Stimulated activated CD4-positive, alpha-beta T cell treated with anti-CD3 and anti-CD28 coated beads, Interleukin-1b, Interleukin-23, amount 100 ng/mL, for 1 hour (primary cell): ENCODE measurements around the gene C11orf68.

Experiments
- DNase-seq, 2 donors: peaks; one replicate each; pipeline ENCODE4 v3.0.0-alpha.2; 2020; ENCODE audit warnings: low read depth in 2 of 2

The C11orf68 gene

GRCh38 chr11:65944767-65945166 lies 25.9 kb upstream of the C11orf68 start:
- no peak for DNase-seq

- DNase-seq = no peak
Measured at GRCh38 chr11:65944191-65944590, 25.3 kb upstream of the C11orf68 start.

- no peak for DNase-seq
Measured at GRCh38 chr11:65942531-65942930, 23.7 kb upstream of the C11orf68 start.

- no peak for DNase-seq
Measured at GRCh38 chr11:65941720-65942310, 23.0 kb upstream of the C11orf68 start.

GRCh38 chr11:65937766-65938165 lies 18.9 kb upstream of the C11orf68 start:
- DNase-seq = no peak

GRCh38 chr11:65934014-65934413 lies 15.2 kb upstream of the C11orf68 start:
- no peak for DNase-seq

GRCh38 chr11:65932558-65932919 lies 13.7 kb upstream of the C11orf68 start:
- no peak for DNase-seq

- DNase-seq = no peak
Measured at GRCh38 chr11:65931773-65932557, 13.1 kb upstream of the C11orf68 start.

GRCh38 chr11:65928667-65929066 lies 9.8 kb upstream of the C11orf68 start:
- no peak for DNase-seq

GRCh38 chr11:65927904-65928397 lies 9.1 kb upstream of the C11orf68 start:
- peak; percentile 46 to 51 for DNase-seq

GRCh38 chr11:65925397-65925796 lies 6.5 kb upstream of the C11orf68 start:
- no peak for DNase-seq

GRCh38 chr11:65922565-65922964 lies 3.7 kb upstream of the C11orf68 start:
- DNase-seq = no peak

GRCh38 chr11:65921876-65922275 lies 3.0 kb upstream of the C11orf68 start:
- DNase-seq = no peak

- no peak for DNase-seq
Measured at GRCh38 chr11:65921033-65921555, 2.2 kb upstream of the C11orf68 start.

- no peak for DNase-seq
Measured at GRCh38 chr11:65920372-65920802, 1.5 kb upstream of the C11orf68 start.

- no peak for DNase-seq
Measured at GRCh38 chr11:65919573-65920371, 910 bp upstream of the C11orf68 start.

- DNase-seq = peak; percentile 99
Measured at GRCh38 chr11:65919141-65919572, 295 bp upstream of the C11orf68 start, which contains the start of gene DRAP1. TSS of gene DRAP1 (plus strand) at chr11:65919426. CDS start at chr11:65919502, 76 bp downstream.

GRCh38 chr11:65917434-65918210 lies 1.2 kb downstream of the C11orf68 start:
- no peak for DNase-seq

- no peak for DNase-seq
Measured at GRCh38 chr11:65917077-65917433, 1.8 kb downstream of the C11orf68 start.

GRCh38 chr11:65916391-65916790 lies 2.5 kb downstream of the C11orf68 start:
- DNase-seq = no peak

- DNase-seq = no peak
Measured at GRCh38 chr11:65915821-65916251, 3.0 kb downstream of the C11orf68 start.
